ENCODE measurements around the gene GRM4.
"Not testable (repeated sequence)": the region's sequence is repeated elsewhere in the genome, so short reads cannot be mapped to it uniquely, and the experiment has no call there.

The GRM4 gene

GRCh38 chr6:34146021-34146782 lies at the start of gene GRM4:
Gene GRM4 (minus strand): TSS chr6:34146087. CDS start chr6:34133496, 12,591 bp downstream.
- Histone ChIP-seq H3K9me3 (ENCODE audit: control insufficient read depth in 1 of 2, low read length in 2 of 2) (no peaks in the 10 kb centered on the region), H3K27ac (ENCODE audit: low read depth, low read length) (no peak within 1 kb of the TSS), H3K27me3 (ENCODE audit: control insufficient read depth in 1 of 2, insufficient read depth in 2 of 2, low read length in 2 of 2) (peaks cover 76 to 77% of the 10 kb centered on the region in 2 donors), H3K36me3 (ENCODE audit: control insufficient read depth in 1 of 2, insufficient read depth in 2 of 2, low read length in 2 of 2) (no peaks in the 10 kb centered on the region), H3K9ac (ENCODE audit: low read depth in 1 of 2, low read length in 2 of 2) (no peak within 1 kb of the TSS), H3K4me3 (ENCODE audit: low read depth in 1 of 2, low read length in 2 of 2) (peak within 1 kb of the TSS; percentile 43 to 48), H3K4me1 (ENCODE audit: control insufficient read depth in 1 of 2, insufficient read depth in 2 of 2, low read length in 2 of 2) (peaks cover 7 to 27% of the 10 kb centered on the region in 2 donors)

- no peaks in the 10 kb centered on the region for H3K36me3 ChIP-seq (ENCODE audit: control insufficient read depth in 1 of 2, insufficient read depth in 2 of 2, low read length in 2 of 2)
- H3K27ac ChIP-seq (ENCODE audit: low read depth, low read length): no peak overlapping the region
- H3K4me3 ChIP-seq (ENCODE audit: low read depth in 1 of 2, low read length in 2 of 2): no peak overlapping the region
- peaks cover 5 to 6% of the 10 kb centered on the region in 2 donors for H3K4me1 ChIP-seq (ENCODE audit: control insufficient read depth in 1 of 2, insufficient read depth in 2 of 2, low read length in 2 of 2)
- no peaks in the 10 kb centered on the region for H3K9me3 ChIP-seq (ENCODE audit: control insufficient read depth in 1 of 2, low read length in 2 of 2)
- H3K9ac ChIP-seq (ENCODE audit: low read depth in 1 of 2, low read length in 2 of 2): no peak overlapping the region
- peaks cover 3 to 5% of the 10 kb centered on the region in 2 donors for H3K27me3 ChIP-seq (ENCODE audit: control insufficient read depth in 1 of 2, insufficient read depth in 2 of 2, low read length in 2 of 2)
Observed at GRCh38 chr6:34194772-34195171, 48.9 kb upstream of the GRM4 start.

GRCh38 chr6:34190504-34191122 lies 44.7 kb upstream of the GRM4 start:
- no peaks in the 10 kb centered on the region for H3K27me3 ChIP-seq (ENCODE audit: control insufficient read depth in 1 of 2, insufficient read depth in 2 of 2, low read length in 2 of 2)
- no peak overlapping the region for H3K9ac ChIP-seq (ENCODE audit: low read depth in 1 of 2, low read length in 2 of 2)
- no peaks in the 10 kb centered on the region for H3K9me3 ChIP-seq (ENCODE audit: control insufficient read depth in 1 of 2, low read length in 2 of 2)
- no peaks in the 10 kb centered on the region for H3K36me3 ChIP-seq (ENCODE audit: control insufficient read depth in 1 of 2, insufficient read depth in 2 of 2, low read length in 2 of 2)
- H3K27ac ChIP-seq (ENCODE audit: low read depth, low read length): no peak overlapping the region
- H3K4me1 ChIP-seq (ENCODE audit: control insufficient read depth in 1 of 2, insufficient read depth in 2 of 2, low read length in 2 of 2): no peaks in the 10 kb centered on the region
- H3K4me3 ChIP-seq (ENCODE audit: low read depth in 1 of 2, low read length in 2 of 2): no peak overlapping the region

DNA sequence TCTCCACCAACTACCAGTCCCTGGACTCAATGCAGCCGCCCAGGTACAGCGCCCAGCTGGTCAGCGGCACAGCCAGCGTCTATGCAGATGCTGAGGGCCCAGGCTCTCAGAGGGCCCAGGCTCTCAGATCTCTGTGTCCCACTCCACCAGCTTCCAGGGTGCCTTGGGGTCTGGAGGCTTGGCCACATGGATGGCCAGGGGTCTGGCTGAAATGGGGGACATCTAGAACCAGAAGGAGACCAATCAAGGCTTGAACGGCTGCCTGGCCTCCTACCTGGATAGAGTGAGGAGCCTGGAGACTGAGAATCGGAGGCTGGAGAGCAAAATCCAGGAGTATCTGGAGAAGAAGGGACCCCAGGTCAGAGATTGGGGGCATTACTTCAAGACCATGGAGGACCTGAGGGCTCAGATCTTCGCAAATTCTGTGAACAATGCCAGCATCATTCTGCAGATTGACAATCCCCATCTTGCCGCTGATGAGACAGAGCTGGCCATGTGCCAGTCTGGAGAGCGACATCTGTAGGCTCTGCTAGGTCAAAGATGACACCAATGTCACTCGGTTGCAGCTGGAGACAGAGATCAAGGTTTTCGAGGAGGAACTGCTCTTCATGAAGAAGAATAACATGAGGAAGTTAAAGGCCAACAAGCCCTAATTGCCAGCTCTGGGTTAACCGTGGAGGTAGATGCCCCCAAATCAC lies 44.1 kb upstream of the GRM4 start:
- Histone ChIP-seq H3K36me3 (ENCODE audit: control insufficient read depth in 1 of 2, insufficient read depth in 2 of 2, low read length in 2 of 2) (no peaks in the 10 kb centered on the region), H3K4me1 (ENCODE audit: control insufficient read depth in 1 of 2, insufficient read depth in 2 of 2, low read length in 2 of 2) (no peaks in the 10 kb centered on the region), H3K9me3 (ENCODE audit: control insufficient read depth in 1 of 2, low read length in 2 of 2) (no peaks in the 10 kb centered on the region), H3K9ac (ENCODE audit: low read depth in 1 of 2, low read length in 2 of 2) (no peak overlapping the region), H3K27ac (ENCODE audit: low read depth, low read length) (no peak overlapping the region), H3K4me3 (ENCODE audit: low read depth in 1 of 2, low read length in 2 of 2) (no peak overlapping the region), H3K27me3 (ENCODE audit: control insufficient read depth in 1 of 2, insufficient read depth in 2 of 2, low read length in 2 of 2) (no peaks in the 10 kb centered on the region)

GRCh38 chr6:34184726-34185125 lies 38.8 kb upstream of the GRM4 start:
- H3K27me3 ChIP-seq (ENCODE audit: control insufficient read depth in 1 of 2, insufficient read depth in 2 of 2, low read length in 2 of 2); H3K4me1 ChIP-seq (ENCODE audit: control insufficient read depth in 1 of 2, insufficient read depth in 2 of 2, low read length in 2 of 2); H3K36me3 ChIP-seq (ENCODE audit: control insufficient read depth in 1 of 2, insufficient read depth in 2 of 2, low read length in 2 of 2); H3K4me3 ChIP-seq (ENCODE audit: low read depth in 1 of 2, low read length in 2 of 2); H3K9ac ChIP-seq (ENCODE audit: low read depth in 1 of 2, low read length in 2 of 2); H3K27ac ChIP-seq (ENCODE audit: low read depth, low read length); H3K9me3 ChIP-seq (ENCODE audit: control insufficient read depth in 1 of 2, low read length in 2 of 2): not testable (repeated sequence)

- Histone ChIP-seq H3K36me3 (ENCODE audit: control insufficient read depth in 1 of 2, insufficient read depth in 2 of 2, low read length in 2 of 2) (no peaks in the 10 kb centered on the region), H3K27me3 (ENCODE audit: control insufficient read depth in 1 of 2, insufficient read depth in 2 of 2, low read length in 2 of 2) (no peaks in the 10 kb centered on the region), H3K27ac (ENCODE audit: low read depth, low read length) (no peak overlapping the region), H3K9ac (ENCODE audit: low read depth in 1 of 2, low read length in 2 of 2) (no peak overlapping the region), H3K4me1 (ENCODE audit: control insufficient read depth in 1 of 2, insufficient read depth in 2 of 2, low read length in 2 of 2) (no peaks in the 10 kb centered on the region), H3K9me3 (ENCODE audit: control insufficient read depth in 1 of 2, low read length in 2 of 2) (no peaks in the 10 kb centered on the region), H3K4me3 (ENCODE audit: low read depth in 1 of 2, low read length in 2 of 2) (peak overlapping the region; percentile 7 to 8)
Observed at GRCh38 chr6:34182751-34183531, 37.1 kb upstream of the GRM4 start.

- Histone ChIP-seq H3K9me3 (ENCODE audit: control insufficient read depth in 1 of 2, low read length in 2 of 2) (no peaks in the 10 kb centered on the region), H3K4me1 (ENCODE audit: control insufficient read depth in 1 of 2, insufficient read depth in 2 of 2, low read length in 2 of 2) (no peaks in the 10 kb centered on the region), H3K27ac (ENCODE audit: low read depth, low read length) (no peak overlapping the region), H3K9ac (ENCODE audit: low read depth in 1 of 2, low read length in 2 of 2) (no peak overlapping the region), H3K36me3 (ENCODE audit: control insufficient read depth in 1 of 2, insufficient read depth in 2 of 2, low read length in 2 of 2) (no peaks in the 10 kb centered on the region), H3K27me3 (ENCODE audit: control insufficient read depth in 1 of 2, insufficient read depth in 2 of 2, low read length in 2 of 2) (no peaks in the 10 kb centered on the region), H3K4me3 (ENCODE audit: low read depth in 1 of 2, low read length in 2 of 2) (no peak overlapping the region)
Observed at GRCh38 chr6:34181908-34182307, 36.0 kb upstream of the GRM4 start.

- H3K4me3 ChIP-seq (ENCODE audit: low read depth in 1 of 2, low read length in 2 of 2): no peak overlapping the region
- no peaks in the 10 kb centered on the region for H3K4me1 ChIP-seq (ENCODE audit: control insufficient read depth in 1 of 2, insufficient read depth in 2 of 2, low read length in 2 of 2)
- no peak overlapping the region for H3K9ac ChIP-seq (ENCODE audit: low read depth in 1 of 2, low read length in 2 of 2)
- no peaks in the 10 kb centered on the region for H3K9me3 ChIP-seq (ENCODE audit: control insufficient read depth in 1 of 2, low read length in 2 of 2)
- H3K36me3 ChIP-seq (ENCODE audit: control insufficient read depth in 1 of 2, insufficient read depth in 2 of 2, low read length in 2 of 2): no peaks in the 10 kb centered on the region
- H3K27me3 ChIP-seq (ENCODE audit: control insufficient read depth in 1 of 2, insufficient read depth in 2 of 2, low read length in 2 of 2): no peaks in the 10 kb centered on the region
- no peak overlapping the region for H3K27ac ChIP-seq (ENCODE audit: low read depth, low read length)
Observed at GRCh38 chr6:34179106-34179720, 33.3 kb upstream of the GRM4 start.

GRCh38 chr6:34178357-34179105 lies 32.6 kb upstream of the GRM4 start:
- Histone ChIP-seq H3K4me3 (ENCODE audit: low read depth in 1 of 2, low read length in 2 of 2) (no peak overlapping the region), H3K27me3 (ENCODE audit: control insufficient read depth in 1 of 2, insufficient read depth in 2 of 2, low read length in 2 of 2) (no peaks in the 10 kb centered on the region), H3K27ac (ENCODE audit: low read depth, low read length) (no peak overlapping the region), H3K9me3 (ENCODE audit: control insufficient read depth in 1 of 2, low read length in 2 of 2) (no peaks in the 10 kb centered on the region), H3K9ac (ENCODE audit: low read depth in 1 of 2, low read length in 2 of 2) (no peak overlapping the region), H3K36me3 (ENCODE audit: control insufficient read depth in 1 of 2, insufficient read depth in 2 of 2, low read length in 2 of 2) (no peaks in the 10 kb centered on the region), H3K4me1 (ENCODE audit: control insufficient read depth in 1 of 2, insufficient read depth in 2 of 2, low read length in 2 of 2) (no peaks in the 10 kb centered on the region)
